GM21367 (cell line): ENCODE data around the gene MARCHF7.

Experiments used
- ATAC-seq: cut with Tn5 transposase; IDR thresholded peaks from one replicate; pipeline ENCODE4 v1.9.1; 2021; ENCODE audit not compliant: unreplicated experiment

Gene MARCHF7

DNA sequence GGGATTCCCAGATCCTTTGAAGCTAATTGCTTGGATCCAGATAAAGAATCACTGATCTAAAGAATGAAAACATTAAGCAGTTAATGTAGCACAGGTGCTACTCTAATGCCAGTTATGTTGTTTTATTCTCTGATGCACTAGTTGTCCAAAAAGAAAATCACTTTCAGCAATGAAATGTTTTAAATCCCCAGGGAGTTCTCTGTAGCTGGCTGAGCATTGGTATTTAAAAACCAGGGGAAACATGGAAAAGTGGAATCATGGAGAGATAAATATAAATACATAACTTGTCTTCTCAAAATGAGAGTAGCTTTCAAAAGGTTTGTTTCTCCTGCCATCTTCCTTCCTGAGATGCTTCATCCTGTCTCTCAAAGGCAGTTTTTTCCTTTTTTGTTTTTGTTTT is 48.0 kb downstream of the MARCHF7 start:
- ATAC-seq, result no peak

DNA sequence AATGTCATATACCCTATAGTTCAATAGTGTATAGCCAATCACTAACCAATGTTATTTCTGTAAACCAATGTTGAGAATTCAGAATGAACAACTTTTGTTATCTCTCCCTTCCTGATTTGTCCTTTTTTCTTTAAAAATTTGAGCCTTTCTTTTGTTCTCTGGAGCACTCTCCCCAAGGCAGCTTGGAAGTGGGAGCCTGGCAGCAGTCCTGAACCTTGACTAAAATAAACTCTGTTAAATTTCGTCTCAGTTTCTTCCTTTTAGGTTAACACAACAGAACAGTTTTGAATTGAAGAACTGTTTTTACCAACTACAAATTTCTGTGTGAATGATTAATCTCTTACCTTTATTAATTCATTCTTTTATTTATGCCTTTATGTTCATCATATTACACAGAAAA is 49.8 kb downstream of the MARCHF7 start:
- no peak for ATAC-seq
